Keratinocyte (primary cell): ENCODE data around the gene GUCY1A1. TPM values are rescaled to one million over a fixed set of nuclear protein-coding genes. Genes with fewer than 3 reads are reported as not detected.

Source experiments
- DNase-seq: peaks from one replicate; pipeline ENCODE4 v3.0.0-alpha.2; 2011; ENCODE audit warnings: low read depth, missing footprints, low spot score
- FAIRE-seq: peaks from 2 replicates; lab custom pipeline; 2011; peaks lifted over from hg19 to GRCh38; lab: Jason Lieb, UNC
- H2AFZ ChIP-seq: 2 replicates; pipeline ENCODE4 v1.6.0; 2012; ENCODE audit warnings: low read length, control low read depth, inconsistent platforms; ENCODE audit not compliant: control insufficient read depth
- H3K27ac ChIP-seq: 2 replicates; pipeline ENCODE4 v1.5.1; 2011; ENCODE audit warnings: low read length; ENCODE audit not compliant: control insufficient read depth, insufficient read depth
- H3K27me3 ChIP-seq: 3 replicates; pipeline ENCODE4 v1.6.0; 2011; ENCODE audit warnings: low read length; ENCODE audit not compliant: control insufficient read depth, insufficient read depth; ENCODE audit errors: extremely low read depth
- H3K36me3 ChIP-seq, 2 experiments: 2 replicates in 1 of 2; 3 replicates in 1 of 2; pipeline ENCODE4 v1.5.1; 2011; ENCODE audit warnings: low read length in 2 of 2, mild to moderate bottlenecking in 1 of 2; ENCODE audit not compliant: control insufficient read depth in 2 of 2, insufficient read depth in 2 of 2; ENCODE audit errors: extremely low read depth in 1 of 2
- H3K4me1 ChIP-seq: 3 replicates; pipeline ENCODE4 v1.5.1; 2011; ENCODE audit warnings: low read length; ENCODE audit not compliant: control insufficient read depth, insufficient read depth; ENCODE audit errors: extremely low read depth
- H3K4me2 ChIP-seq: 3 replicates; pipeline ENCODE4 v1.6.0; 2011; ENCODE audit warnings: low read depth, low read length; ENCODE audit not compliant: control insufficient read depth, insufficient read depth; ENCODE audit errors: extremely low read depth
- H3K4me3 ChIP-seq, 3 experiments: fragments of 200-600 bp in 1 of 3; sonication (generic) in 1 of 3; 2 replicates in 2 of 3; 3 replicates in 1 of 3; pipeline ENCODE4 v1.5.1; 2011 to 2016; ENCODE audit warnings: low read length in 3 of 3, mild to moderate bottlenecking in 3 of 3, control low read depth in 2 of 3, inconsistent platforms in 1 of 3, low read depth in 1 of 3, mixed read lengths in 1 of 3, mixed run types in 1 of 3, moderate library complexity in 1 of 3; ENCODE audit not compliant: control insufficient read depth in 2 of 3, insufficient read depth in 2 of 3; ENCODE audit errors: extremely low read depth in 1 of 3
- H3K79me2 ChIP-seq: 2 replicates; pipeline ENCODE4 v1.6.0; 2012; ENCODE audit warnings: low read length; ENCODE audit not compliant: control insufficient read depth, insufficient read depth
- H3K9ac ChIP-seq: 3 replicates; pipeline ENCODE4 v1.6.0; 2011; ENCODE audit warnings: low read length; ENCODE audit not compliant: control insufficient read depth, insufficient read depth; ENCODE audit errors: extremely low read depth
- H3K9me1 ChIP-seq: 3 replicates; pipeline ENCODE4 v1.6.0; 2011; ENCODE audit warnings: low read length; ENCODE audit not compliant: control insufficient read depth, insufficient read depth; ENCODE audit errors: extremely low read depth
- H3K9me3 ChIP-seq: 2 replicates; pipeline ENCODE4 v1.5.1; 2012; ENCODE audit warnings: low read depth, low read length; ENCODE audit not compliant: control insufficient read depth
- H4K20me1 ChIP-seq: 3 replicates; pipeline ENCODE4 v1.6.0; 2011; ENCODE audit warnings: low read length; ENCODE audit not compliant: control insufficient read depth, insufficient read depth; ENCODE audit errors: extremely low read depth
- EZH2 ChIP-seq: IDR thresholded peaks from one replicate; pipeline ENCODE4 v1.6.1; 2012; ENCODE audit warnings: inconsistent platforms, mild to moderate bottlenecking, low read length, moderate library complexity
- dilution Hi-C: fragments of 300-500 bp; cut with MboI; formaldehyde crosslinking; loops from one replicate; pipeline ENCODE4 v1.7.0; 2020; ENCODE audit warnings: low sequenced_read_pairs; ENCODE audit not compliant: extremely low pct_ligation_motif_present
- polyA plus RNA-seq, 5 experiments: library from polyadenylated mRNA; depleted of rRNA in 3 of 5; stranded (reverse) in 3 of 5; stranded (forward) in 1 of 5; unstranded in 1 of 5; fragments of >200 nt; gene quantifications; 1 replicate in 1 of 5; 2 replicates in 3 of 5; 3 replicates in 1 of 5; pipeline versions ENCODE4 v1.2.1 to v1.2.3, GENCODE V29; 2011 to 2012; ENCODE audit warnings: missing spikeins in 2 of 5, low read depth in 1 of 5, low replicate concordance in 1 of 5
- TF ChIP-seq, protein P1 (sequence below), 3 experiments: IDR thresholded peaks in 1 of 3; conservative IDR thresholded peaks in 1 of 3; optimal IDR thresholded peaks in 1 of 3; 2 replicates in 2 of 3; 3 replicates in 1 of 3; pipeline versions ENCODE3 to v1.5.1; 2011; ENCODE audit warnings: low read length in 3 of 3, mild to moderate bottlenecking in 3 of 3, moderate library complexity in 2 of 3, control low read depth in 1 of 3, inconsistent platforms in 1 of 3; ENCODE audit not compliant: insufficient read depth in 2 of 3; ENCODE audit errors: extremely low read depth in 1 of 3

Gene GUCY1A1
- polyA plus RNA-seq, 1 donor (not counting 4 experiments of a cell fraction or from before 2014, with no cell fraction given) = 0.05 TPM

GRCh38 chr4:155763551-155763950 is 96.9 kb downstream of the GUCY1A1 start:
- no peaks in the 10 kb centered on the region for H3K9me3 ChIP-seq
- H3K36me3 ChIP-seq = no peaks in the 10 kb centered on the region
- no peak for FAIRE-seq
- H3K79me2 ChIP-seq = no peaks in the 10 kb centered on the region
- dilution Hi-C loops = no loop called here
- H3K9ac ChIP-seq = no peak overlapping the region
- H3K4me2 ChIP-seq = no peak overlapping the region
- no peaks in the 10 kb centered on the region for H4K20me1 ChIP-seq
- peaks cover 16% of the 10 kb centered on the region for H3K27me3 ChIP-seq
- H3K4me3 ChIP-seq = no peak overlapping the region
- no peak overlapping the region for H2AFZ ChIP-seq
- no peak for DNase-seq
- H3K4me1 ChIP-seq = no peaks in the 10 kb centered on the region
- H3K9me1 ChIP-seq = no peaks in the 10 kb centered on the region
- no peak overlapping the region for H3K27ac ChIP-seq
- TF ChIP-seq, protein P1, sequence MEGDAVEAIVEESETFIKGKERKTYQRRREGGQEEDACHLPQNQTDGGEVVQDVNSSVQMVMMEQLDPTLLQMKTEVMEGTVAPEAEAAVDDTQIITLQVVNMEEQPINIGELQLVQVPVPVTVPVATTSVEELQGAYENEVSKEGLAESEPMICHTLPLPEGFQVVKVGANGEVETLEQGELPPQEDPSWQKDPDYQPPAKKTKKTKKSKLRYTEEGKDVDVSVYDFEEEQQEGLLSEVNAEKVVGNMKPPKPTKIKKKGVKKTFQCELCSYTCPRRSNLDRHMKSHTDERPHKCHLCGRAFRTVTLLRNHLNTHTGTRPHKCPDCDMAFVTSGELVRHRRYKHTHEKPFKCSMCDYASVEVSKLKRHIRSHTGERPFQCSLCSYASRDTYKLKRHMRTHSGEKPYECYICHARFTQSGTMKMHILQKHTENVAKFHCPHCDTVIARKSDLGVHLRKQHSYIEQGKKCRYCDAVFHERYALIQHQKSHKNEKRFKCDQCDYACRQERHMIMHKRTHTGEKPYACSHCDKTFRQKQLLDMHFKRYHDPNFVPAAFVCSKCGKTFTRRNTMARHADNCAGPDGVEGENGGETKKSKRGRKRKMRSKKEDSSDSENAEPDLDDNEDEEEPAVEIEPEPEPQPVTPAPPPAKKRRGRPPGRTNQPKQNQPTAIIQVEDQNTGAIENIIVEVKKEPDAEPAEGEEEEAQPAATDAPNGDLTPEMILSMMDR (optimal IDR thresholded peaks at IDR 0.05 in 1 of 3, IDR thresholded peaks at IDR 0.05 in 1 of 3, conservative IDR thresholded peaks at IDR 0.05 in 1 of 3; ENCODE audit: extremely low read depth in 1 of 3, insufficient read depth in 2 of 3, low read length in 3 of 3) = no peak
- no peak for TF ChIP-seq EZH2

DNA sequence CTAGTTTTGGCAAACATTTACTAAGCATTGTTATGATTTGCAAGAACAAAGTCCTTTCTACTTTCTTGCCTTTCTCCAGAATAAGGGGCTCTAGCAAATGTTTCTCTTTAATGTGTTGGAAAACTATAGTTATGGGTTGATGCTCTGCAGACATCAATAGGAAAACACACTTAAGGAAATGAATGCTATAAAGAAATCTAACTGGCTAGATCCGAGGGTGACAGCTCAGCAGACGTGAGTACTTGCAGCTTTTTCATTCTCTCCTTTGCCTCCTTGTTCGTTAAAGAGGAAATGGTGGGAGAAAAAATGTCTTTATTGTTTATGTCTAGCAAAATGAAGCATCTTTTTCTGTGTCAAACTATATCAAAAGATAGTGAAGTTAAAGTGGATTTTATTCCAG is 98.5 kb downstream of the GUCY1A1 start:
- DNase-seq = no peak
- Histone ChIP-seq H3K36me3 (no peaks in the 10 kb centered on the region), H3K27ac (no peak overlapping the region), H3K4me3 (no peak overlapping the region), H3K9me3 (no peaks in the 10 kb centered on the region), H3K9me1 (no peaks in the 10 kb centered on the region), H4K20me1 (no peaks in the 10 kb centered on the region), H3K4me2 (no peak overlapping the region), H3K79me2 (no peaks in the 10 kb centered on the region), H3K4me1 (no peaks in the 10 kb centered on the region), H3K27me3 (peaks cover under 1% of the 10 kb centered on the region), H2AFZ (no peak overlapping the region), H3K9ac (no peak overlapping the region)
- TF ChIP-seq, protein P1 (optimal IDR thresholded peaks at IDR 0.05 in 1 of 3, IDR thresholded peaks at IDR 0.05 in 1 of 3, conservative IDR thresholded peaks at IDR 0.05 in 1 of 3; ENCODE audit: extremely low read depth in 1 of 3, insufficient read depth in 2 of 3, low read length in 3 of 3) = no peak
- no peak for TF ChIP-seq EZH2
- dilution Hi-C loops = no loop called here
- FAIRE-seq = no peak
